Measurements from ENCODE around the gene NDUFAF5.
"Not testable (repeated sequence)": the region's sequence is repeated elsewhere in the genome, so short reads cannot be mapped to it uniquely, and the experiment has no call there.

Gene NDUFAF5

GRCh38 chr20:13784893-13785715 lies at the start of gene NDUFAF5, which contains the start of gene ESF1:
NDUFAF5 (plus strand) TSS chr20:13785028; CDS start chr20:13785069, 41 bp downstream.
ESF1 (minus strand) TSS chr20:13784919; CDS start chr20:13783140, 1,779 bp downstream.
- peak; percentile 94 for DNase-seq

DNA sequence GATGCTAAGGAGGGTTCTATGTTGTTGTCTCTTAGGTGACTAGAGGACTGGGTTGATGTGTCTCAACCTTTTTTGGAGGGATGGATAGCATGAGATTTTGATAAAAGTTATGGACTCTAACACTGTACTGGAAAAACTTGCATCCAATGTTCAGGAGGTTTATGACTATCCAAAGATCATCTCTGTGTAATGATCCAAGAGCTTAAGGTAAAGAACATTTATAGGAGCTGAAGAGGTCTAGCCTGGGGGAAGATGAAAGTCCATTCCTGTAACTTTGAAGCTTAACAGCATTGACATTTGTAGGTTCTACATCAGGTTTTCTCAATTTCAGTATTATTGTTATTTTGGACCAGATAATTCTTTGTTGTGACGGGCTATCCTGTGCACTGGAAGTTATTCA lies 49.0 kb upstream of the NDUFAF5 start:
- no peak for DNase-seq

- no peak for DNase-seq
Observed at GRCh38 chr20:13736436-13737191, 48.2 kb upstream of the NDUFAF5 start.

GRCh38 chr20:13738187-13738586 lies 46.6 kb upstream of the NDUFAF5 start:
- not testable (repeated sequence) for DNase-seq

- DNase-seq, result no peak
Observed at GRCh38 chr20:13739731-13740649, 44.8 kb upstream of the NDUFAF5 start.

GRCh38 chr20:13741879-13742278 lies 42.9 kb upstream of the NDUFAF5 start:
- no peak for DNase-seq

DNA sequence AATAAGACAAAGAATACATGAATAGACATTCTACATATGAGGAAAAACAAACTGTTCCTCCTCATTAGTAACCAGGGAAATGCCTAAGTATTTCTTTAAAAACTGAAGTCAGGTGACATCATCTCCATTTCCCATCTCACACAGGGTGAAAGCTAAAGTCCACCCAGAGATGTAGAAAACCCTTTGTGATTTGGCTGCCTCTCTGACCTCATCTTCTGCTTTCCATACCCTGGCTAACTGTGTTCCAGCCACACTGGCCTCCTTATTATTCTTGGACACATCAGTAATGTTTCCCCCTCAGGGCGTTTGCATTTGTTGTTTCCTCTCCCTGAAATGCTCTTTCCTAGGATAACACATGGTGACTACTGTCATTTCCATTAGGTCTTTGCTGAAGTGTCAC lies 40.5 kb upstream of the NDUFAF5 start:
- no peak for DNase-seq

GRCh38 chr20:13745784-13746183 lies 39.0 kb upstream of the NDUFAF5 start:
- no peak for DNase-seq

DNA sequence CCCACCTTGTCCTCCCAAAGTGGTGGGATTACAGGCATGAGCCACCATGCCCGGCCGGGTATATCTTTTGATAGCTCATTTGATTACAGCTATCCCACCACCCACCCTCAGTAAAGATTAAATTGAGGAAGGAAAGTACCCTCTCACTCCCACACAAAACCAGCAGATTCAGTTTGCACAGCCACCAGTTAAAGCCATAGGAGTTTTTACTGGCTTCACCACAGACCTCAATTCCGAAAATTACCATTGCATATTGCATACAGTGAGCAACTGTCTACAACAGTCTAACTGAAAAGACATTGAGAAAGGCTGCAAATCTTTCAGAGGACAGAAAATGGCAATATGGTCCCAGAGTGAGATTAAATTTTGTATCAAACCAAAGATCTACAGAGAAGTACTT lies 35.0 kb upstream of the NDUFAF5 start:
- no peak for DNase-seq

- DNase-seq, result no peak
Observed at GRCh38 chr20:13753436-13754036, 31.3 kb upstream of the NDUFAF5 start.

- no peak for DNase-seq
Observed at GRCh38 chr20:13755809-13756208, 29.0 kb upstream of the NDUFAF5 start.

DNA sequence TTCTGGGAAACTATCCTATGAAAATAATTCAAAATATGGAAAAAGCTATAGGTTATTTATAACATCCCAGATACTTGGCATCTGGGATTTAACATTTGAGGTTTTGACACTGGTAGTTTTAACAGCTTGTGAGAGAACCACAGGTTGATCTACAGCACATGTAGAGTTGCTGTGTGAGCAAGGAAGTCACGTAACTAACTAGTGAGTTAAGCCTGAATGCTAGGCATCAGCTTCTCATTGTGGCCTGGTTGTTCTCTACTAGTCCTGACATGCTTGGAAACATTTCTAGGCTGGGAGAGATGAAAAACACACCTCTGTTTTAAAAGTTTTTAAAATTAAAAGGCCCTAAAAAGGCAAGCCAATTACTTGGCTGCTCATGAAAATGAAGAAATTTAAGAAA lies 28.3 kb upstream of the NDUFAF5 start:
- DNase-seq, result no peak

GRCh38 chr20:13758884-13759283 lies 25.9 kb upstream of the NDUFAF5 start:
- no peak for DNase-seq

- not testable (repeated sequence) for DNase-seq
Observed at GRCh38 chr20:13760451-13760946, 24.3 kb upstream of the NDUFAF5 start.

GRCh38 chr20:13765299-13765698 lies 19.5 kb upstream of the NDUFAF5 start:
- no peak for DNase-seq

DNA sequence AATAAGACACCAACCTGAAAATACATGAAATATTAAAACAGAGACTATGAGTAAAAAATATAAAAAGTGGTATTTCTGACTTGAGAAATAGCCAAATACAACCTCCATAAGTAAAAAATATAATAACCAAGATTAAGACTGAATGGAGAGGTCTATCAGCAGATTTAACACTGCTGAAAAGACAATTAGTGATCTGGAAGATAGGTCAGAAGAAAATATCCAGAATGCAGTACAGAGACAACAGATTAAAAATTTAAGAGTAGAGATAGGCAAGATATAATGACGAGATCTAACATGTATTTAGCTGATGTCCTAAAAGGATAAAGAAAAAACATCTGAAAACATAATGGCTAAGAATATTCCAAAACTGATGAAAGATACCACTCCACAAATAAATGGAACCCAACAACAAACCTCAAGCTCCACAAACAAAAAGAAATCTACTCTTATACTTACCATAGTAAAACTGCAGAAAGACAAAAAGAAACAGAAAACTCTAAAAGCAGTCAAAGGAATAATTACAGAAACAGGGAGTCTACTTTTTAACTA lies 18.9 kb upstream of the NDUFAF5 start:
- DNase-seq, result no peak

DNA sequence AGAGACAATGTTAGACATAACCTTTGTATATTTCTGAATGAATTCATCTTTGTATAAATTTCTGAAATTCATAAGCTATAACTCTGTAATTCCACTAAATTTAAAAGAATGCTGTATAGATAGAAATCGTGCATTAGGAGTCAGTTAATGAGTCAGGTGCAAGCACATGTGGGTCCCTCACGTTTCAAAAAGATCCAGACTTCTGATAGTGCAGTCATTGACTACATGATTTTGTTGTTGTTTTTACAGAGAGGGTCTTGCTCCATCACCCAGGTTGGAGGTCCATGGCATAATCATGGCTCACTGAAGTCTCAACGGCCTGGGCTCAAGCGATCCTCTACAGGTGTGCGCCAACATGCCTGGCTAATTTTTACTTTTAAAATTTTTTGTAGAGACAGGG lies 14.7 kb upstream of the NDUFAF5 start:
- DNase-seq, result no peak

DNA sequence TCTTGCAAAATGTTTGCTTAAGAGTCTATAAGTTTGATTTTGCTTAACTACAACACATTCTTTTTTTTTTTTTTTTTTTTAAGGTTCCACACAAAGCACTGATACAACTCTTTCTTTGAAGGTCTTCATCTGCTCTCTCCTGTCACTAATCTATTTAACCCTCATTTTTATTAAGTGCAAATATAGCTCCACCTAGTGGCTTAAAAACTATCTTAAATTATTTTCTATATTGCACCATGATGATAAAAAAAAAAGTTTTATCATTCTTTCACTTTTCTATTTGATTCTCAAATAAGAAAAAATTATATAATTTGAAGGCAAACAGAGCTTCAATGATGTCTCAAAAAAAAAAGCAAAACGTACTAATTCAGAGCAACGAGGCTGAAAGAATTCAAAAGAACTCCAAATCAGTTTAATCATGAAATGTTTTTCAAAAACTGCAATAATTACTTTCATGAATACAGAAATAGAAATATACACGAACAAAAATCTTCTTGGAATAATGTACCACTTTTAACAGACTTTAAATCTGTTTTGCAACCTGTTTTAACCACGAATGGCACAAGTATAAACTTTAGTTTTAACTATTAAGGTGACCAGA lies 12.9 kb upstream of the NDUFAF5 start:
- no peak for DNase-seq

GRCh38 chr20:13772529-13772928 lies 12.3 kb upstream of the NDUFAF5 start:
- DNase-seq, result no peak

DNA sequence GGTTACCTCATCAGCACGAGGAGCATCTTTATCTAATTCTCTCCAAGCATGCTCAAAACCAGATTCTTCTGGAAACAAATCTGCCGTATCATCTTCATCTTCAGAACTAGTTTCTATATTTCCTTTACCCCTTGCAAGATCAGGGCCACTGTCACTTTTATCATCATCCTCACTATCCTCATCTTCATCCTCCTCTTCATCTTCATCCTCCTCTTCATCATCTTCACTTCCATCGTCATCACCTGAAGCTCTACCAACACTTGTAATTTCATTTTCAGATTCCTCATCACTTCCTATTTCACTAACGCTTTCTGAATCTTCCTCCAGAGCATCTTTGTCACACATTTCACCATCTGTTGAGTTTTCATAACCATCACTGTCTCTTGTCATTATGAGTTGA lies 9.0 kb upstream of the NDUFAF5 start:
- no peak for DNase-seq

DNA sequence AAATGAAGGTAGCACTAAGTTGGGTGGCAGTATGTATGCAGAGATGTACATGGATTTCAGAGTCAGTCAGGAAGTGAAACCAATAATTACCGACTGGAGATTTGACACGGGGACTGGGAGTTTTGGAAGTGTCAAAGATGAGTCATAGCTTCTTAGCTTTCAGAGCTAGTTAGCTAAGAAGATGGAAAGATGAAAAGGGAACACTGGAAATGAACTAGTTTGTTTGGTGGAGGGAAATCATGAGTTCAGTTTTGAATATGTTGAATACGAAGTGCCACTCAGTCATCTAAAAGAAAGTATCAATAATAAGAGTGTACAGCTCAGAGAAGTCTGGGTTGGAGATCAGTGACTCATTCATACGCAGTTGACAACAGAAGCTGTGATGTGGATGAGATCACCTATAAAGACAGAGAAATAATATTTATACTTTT lies 7.6 kb upstream of the NDUFAF5 start:
- DNase-seq, result no peak

GRCh38 chr20:13778827-13779226 lies 6.0 kb upstream of the NDUFAF5 start:
- no peak for DNase-seq
